Transverse colon (tissue), 4 donors: ENCODE measurements around the gene VSTM4.

Experiments
- POLR2A ChIP-seq: fragments of 450-650 bp; IDR thresholded peaks from one replicate; pipeline ENCODE4 v1.6.1; 2016; ENCODE audit warnings: antibody characterized with exemption, mild to moderate bottlenecking, moderate library complexity
- POLR2AphosphoS5 ChIP-seq, 3 donors: sonication (generic); formaldehyde crosslinking; IDR thresholded peaks; one replicate each; pipeline ENCODE4 v1.6.1; 2016; ENCODE audit warnings: antibody characterized with exemption in 3 of 3
- TF ChIP-seq, protein P1 (sequence below), 5 experiments: fragments of 200-600 bp in 3 of 5; fragments of 450-650 bp in 2 of 5; sonication (generic) in 3 of 5; IDR thresholded peaks; 1 replicate in 2 of 5; 2 replicates in 3 of 5; pipeline ENCODE4 v1.5.1; 2016 to 2017; ENCODE audit warnings: antibody characterized with exemption in 5 of 5, inconsistent platforms in 3 of 5, mild to moderate bottlenecking in 2 of 5, moderate library complexity in 1 of 5

DNA sequence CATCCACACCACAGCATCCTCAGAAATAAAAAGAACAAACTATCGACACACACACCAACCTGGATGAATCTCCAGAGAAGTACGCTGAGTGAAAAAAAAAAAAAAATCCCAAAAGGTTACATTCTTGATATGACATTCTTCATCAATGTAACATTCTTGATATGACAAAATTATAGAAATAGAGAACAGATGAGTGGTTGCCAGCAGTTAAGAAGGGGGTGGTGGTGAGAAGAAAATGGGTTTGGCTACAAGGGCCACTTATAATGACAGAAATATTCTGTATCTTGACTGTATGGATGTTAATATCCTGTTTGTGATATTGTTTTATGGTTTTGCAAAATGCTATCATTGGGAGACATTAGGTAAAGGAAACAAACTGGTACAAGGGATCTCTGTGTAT lies 36.9 kb downstream of the VSTM4 start:
- TF ChIP-seq, protein P1, sequence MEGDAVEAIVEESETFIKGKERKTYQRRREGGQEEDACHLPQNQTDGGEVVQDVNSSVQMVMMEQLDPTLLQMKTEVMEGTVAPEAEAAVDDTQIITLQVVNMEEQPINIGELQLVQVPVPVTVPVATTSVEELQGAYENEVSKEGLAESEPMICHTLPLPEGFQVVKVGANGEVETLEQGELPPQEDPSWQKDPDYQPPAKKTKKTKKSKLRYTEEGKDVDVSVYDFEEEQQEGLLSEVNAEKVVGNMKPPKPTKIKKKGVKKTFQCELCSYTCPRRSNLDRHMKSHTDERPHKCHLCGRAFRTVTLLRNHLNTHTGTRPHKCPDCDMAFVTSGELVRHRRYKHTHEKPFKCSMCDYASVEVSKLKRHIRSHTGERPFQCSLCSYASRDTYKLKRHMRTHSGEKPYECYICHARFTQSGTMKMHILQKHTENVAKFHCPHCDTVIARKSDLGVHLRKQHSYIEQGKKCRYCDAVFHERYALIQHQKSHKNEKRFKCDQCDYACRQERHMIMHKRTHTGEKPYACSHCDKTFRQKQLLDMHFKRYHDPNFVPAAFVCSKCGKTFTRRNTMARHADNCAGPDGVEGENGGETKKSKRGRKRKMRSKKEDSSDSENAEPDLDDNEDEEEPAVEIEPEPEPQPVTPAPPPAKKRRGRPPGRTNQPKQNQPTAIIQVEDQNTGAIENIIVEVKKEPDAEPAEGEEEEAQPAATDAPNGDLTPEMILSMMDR (IDR thresholded peaks at IDR 0.05) = no peak
- TF ChIP-seq POLR2AphosphoS5 (IDR thresholded peaks at IDR 0.05) (no peak), POLR2A (no peak)
